PC-9 (cell line): ENCODE measurements around the gene KRTAP10-5. TPM values are rescaled to one million over a fixed set of nuclear protein-coding genes. Genes with fewer than 3 reads are reported as not detected.

Source experiments
- BruUV-seq: library from RNA; stranded (reverse); fragments of 400-500 nt; replicated peaks from 2 replicates; lab custom pipeline; 2021; lab: Mats Ljungman, UMichigan
- CTCF ChIA-PET: fragments of 300-600 bp; sonication (Branson Sonifier 250); formaldehyde crosslinking; loops from one replicate; lab custom pipeline; 2022; ENCODE audit warnings: antibody characterized with exemption; lab: Charles Lee
- POLR2A ChIA-PET: fragments of 300-600 bp; sonication (Branson Sonifier 250); formaldehyde crosslinking; loops from one replicate; lab custom pipeline; 2022; ENCODE audit warnings: antibody characterized with exemption; ENCODE audit not compliant: unreplicated experiment; lab: Charles Lee
- DNase-seq, 2 experiments: peaks; one replicate each; pipeline versions ENCODE4 v3.0.0 to v3.0.0-alpha.2; 2015 to 2022; ENCODE audit warnings: mixed read lengths in 1 of 2
- H2AFZ ChIP-seq: fragments of 200-600 bp; sonication (generic); 2 replicates; pipeline ENCODE4 v1.8.1; 2017; ENCODE audit warnings: antibody characterized with exemption
- H3F3A ChIP-seq: fragments of 200-600 bp; sonication (generic); 2 replicates; pipeline ENCODE4 v1.8.1; 2017; ENCODE audit warnings: antibody characterized with exemption, mild to moderate bottlenecking, low read depth; ENCODE audit not compliant: insufficient read depth
- H3K27ac ChIP-seq: fragments of 200-600 bp; sonication (generic); 2 replicates; pipeline ENCODE4 v1.6.1; 2016; ENCODE audit warnings: mixed run types
- H3K27me3 ChIP-seq: fragments of 200-600 bp; sonication (generic); 2 replicates; pipeline ENCODE4 v1.6.1; 2016; ENCODE audit warnings: low read depth, mixed run types; ENCODE audit not compliant: insufficient read depth
- H3K36me3 ChIP-seq: fragments of 200-600 bp; sonication (generic); 2 replicates; pipeline ENCODE4 v1.6.1; 2016; ENCODE audit warnings: low read depth, mixed run types
- H3K4me1 ChIP-seq: fragments of 200-600 bp; sonication (generic); replicated peaks from 2 replicates; pipeline ENCODE4 v1.6.1; 2016; ENCODE audit warnings: mixed run types; ENCODE audit not compliant: insufficient read depth
- H3K4me2 ChIP-seq: fragments of 200-600 bp; sonication (generic); 2 replicates; pipeline ENCODE4 v1.6.1; 2017; ENCODE audit warnings: mixed run types
- H3K4me3 ChIP-seq: fragments of 200-600 bp; sonication (generic); 2 replicates; pipeline ENCODE4 v1.6.1; 2016; ENCODE audit warnings: mixed run types
- H3K79me2 ChIP-seq: fragments of 200-600 bp; sonication (generic); 2 replicates; pipeline ENCODE4 v1.6.1; 2017; ENCODE audit warnings: low read depth, mixed run types
- H3K9me2 ChIP-seq: fragments of 200-600 bp; sonication (generic); 2 replicates; pipeline ENCODE4 v1.8.1; 2017; ENCODE audit warnings: mild to moderate bottlenecking; ENCODE audit not compliant: insufficient read depth
- H3K9me3 ChIP-seq: fragments of 200-600 bp; sonication (generic); 2 replicates; pipeline ENCODE4 v1.8.1; 2016; ENCODE audit warnings: low read depth; ENCODE audit not compliant: insufficient read depth
- H4K20me1 ChIP-seq: fragments of 200-600 bp; sonication (generic); 2 replicates; pipeline ENCODE4 v1.8.1; 2017; ENCODE audit not compliant: insufficient read depth
- CTCF ChIP-seq: fragments of 200-600 bp; sonication (generic); conservative IDR thresholded peaks from 2 replicates; pipeline ENCODE4 v1.6.1; 2017; ENCODE audit warnings: mixed run types, antibody characterized with exemption, mild to moderate bottlenecking, moderate library complexity
- EZH2 ChIP-seq: fragments of 200-600 bp; sonication (generic); IDR thresholded peaks from 2 replicates; pipeline ENCODE4 v1.8.0; 2017; ENCODE audit warnings: antibody characterized with exemption, low read depth
- intact Hi-C: fragments of 100-400 bp; cut with micrococcal nuclease; formaldehyde crosslinking; loops from one replicate; pipeline ENCODE4 v1.10.0; 2022; ENCODE audit not compliant: unreplicated experiment
- total RNA-seq: library from RNA; stranded (reverse); gene quantifications from 2 replicates; pipeline ENCODE4 v1.2.3, GENCODE V29; 2021

KRTAP10-5 gene
- total RNA-seq, 1 experiment from 2014 or later = not detected

GRCh38 chr21:44618504-44618903 lies 38.1 kb upstream of the KRTAP10-5 start:
- no peak for TF ChIP-seq EZH2
- no peak; the same call in 1 of the 2 replicates for TF ChIP-seq CTCF
- H3K36me3 ChIP-seq = no peaks in the 10 kb centered on the region
- H3K4me1 ChIP-seq = no peaks in the 10 kb centered on the region
- H3K9me3 ChIP-seq = peaks cover 2% of the 10 kb centered on the region; the same call in 1 of the 2 replicates
- BruUV-seq = no TSS peak
- POLR2A ChIA-PET = no interaction called here
- no peak overlapping the region for H3K27ac ChIP-seq
- CTCF ChIA-PET = interaction anchor here (0.5 kb wide), 1 partner anchor 176 kb away, joined by 4 read pairs; no protein-coding TSS in a partner anchor
- DNase-seq = no peak
- H3K79me2 ChIP-seq = no peaks in the 10 kb centered on the region
- peaks cover 34% of the 10 kb centered on the region for H3K27me3 ChIP-seq
- H2AFZ ChIP-seq = no peak overlapping the region
- intact Hi-C loops = no loop called here
- no peak overlapping the region for H3K4me3 ChIP-seq
- H4K20me1 ChIP-seq = no peaks in the 10 kb centered on the region
- no peaks in the 10 kb centered on the region for H3F3A ChIP-seq
- H3K9me2 ChIP-seq = no peaks in the 10 kb centered on the region
- H3K4me2 ChIP-seq = no peak overlapping the region

- no peaks in the 10 kb centered on the region for H3K79me2 ChIP-seq
- intact Hi-C loops = no loop called here
- no peaks in the 10 kb centered on the region for H3K36me3 ChIP-seq
- H3K4me2 ChIP-seq = no peak overlapping the region
- H3K4me1 ChIP-seq = no peaks in the 10 kb centered on the region
- H3K9me2 ChIP-seq = no peaks in the 10 kb centered on the region
- BruUV-seq = no TSS peak
- H3F3A ChIP-seq = no peaks in the 10 kb centered on the region
- H3K4me3 ChIP-seq = no peak overlapping the region
- no peak for DNase-seq
- no peak overlapping the region for H3K27ac ChIP-seq
- H4K20me1 ChIP-seq = no peaks in the 10 kb centered on the region
- no peak overlapping the region for H2AFZ ChIP-seq
- peaks cover 42% of the 10 kb centered on the region for H3K27me3 ChIP-seq
- H3K9me3 ChIP-seq = no peaks in the 10 kb centered on the region
- ChIA-PET CTCF (no interaction called here), POLR2A (no interaction called here)
- TF ChIP-seq EZH2 (no peak), CTCF (no peak)
Observed at GRCh38 chr21:44617071-44617501, 36.7 kb upstream of the KRTAP10-5 start.

GRCh38 chr21:44616591-44616926 lies 36.2 kb upstream of the KRTAP10-5 start:
- intact Hi-C loops = no loop called here
- no peaks in the 10 kb centered on the region for H3K79me2 ChIP-seq
- no peaks in the 10 kb centered on the region for H3K4me1 ChIP-seq
- no peaks in the 10 kb centered on the region for H3K36me3 ChIP-seq
- no peak overlapping the region for H3K4me3 ChIP-seq
- no peaks in the 10 kb centered on the region for H3F3A ChIP-seq
- H3K27me3 ChIP-seq = peaks cover 42% of the 10 kb centered on the region
- H3K9me2 ChIP-seq = no peaks in the 10 kb centered on the region
- H3K9me3 ChIP-seq = no peaks in the 10 kb centered on the region
- POLR2A ChIA-PET = no interaction called here
- no TSS peak for BruUV-seq
- DNase-seq = no peak
- H2AFZ ChIP-seq = no peak overlapping the region
- no peak overlapping the region for H3K4me2 ChIP-seq
- no peaks in the 10 kb centered on the region for H4K20me1 ChIP-seq
- TF ChIP-seq CTCF = no peak
- CTCF ChIA-PET = no interaction called here
- H3K27ac ChIP-seq = no peak overlapping the region
